SH-SY5Y (cell line): ENCODE results near the gene NUDC.

Source experiments
- GATA2 ChIP-seq: IDR thresholded peaks from 2 replicates; pipeline ENCODE4 v1.6.1; 2011; ENCODE audit warnings: mild to moderate bottlenecking, low read depth, low read length
- GATA3 ChIP-seq: IDR thresholded peaks from 2 replicates; pipeline ENCODE4 v1.6.1; 2011; ENCODE audit warnings: low read depth, mild to moderate bottlenecking, low read length, moderate library complexity

GRCh38 chr1:26957306-26957705, 35.8 kb downstream of the NUDC start:
- no peak for TF ChIP-seq GATA2
- TF ChIP-seq GATA3, result no peak
